ENCODE data around the gene CNEP1R1. TPM values are rescaled to one million over a fixed set of nuclear protein-coding genes. Genes with fewer than 3 reads are reported as not detected.

CNEP1R1 gene
- 19.1 TPM for polyA plus RNA-seq (2013, experiment 1 of 2)
- 19.2 TPM for polyA plus RNA-seq (2013, experiment 2 of 2)

GRCh38 chr16:50024684-50025536, at the start of gene CNEP1R1:
Gene CNEP1R1 (plus strand): TSS chr16:50025225. CDS start chr16:50025316, 91 bp downstream.
- H3K9me3 ChIP-seq (replicated peaks in 1 of 2; ENCODE audit: control insufficient read depth in 2 of 2, insufficient read depth in 1 of 2, low read depth in 1 of 2, low read length in 2 of 2): no peaks in the 10 kb centered on the region
- peak within 1 kb of the TSS; percentile 64 for H2BK15ac ChIP-seq (ENCODE audit: low read length)
- peak within 1 kb of the TSS; percentile 99 for H3K23ac ChIP-seq (ENCODE audit: low read depth, low read length, poor library complexity)
- no peak within 1 kb of the TSS for H4K91ac ChIP-seq (ENCODE audit: low read depth, low read length, poor library complexity)
- DNase-seq (ENCODE audit: low spot score): peak; percentile 97
- peaks cover 0 to 27% of the 10 kb centered on the region in 2 donors for H3K36me3 ChIP-seq (replicated peaks in 1 of 2; ENCODE audit: control insufficient read depth in 2 of 2, insufficient read depth in 2 of 2, low read length in 2 of 2)
- peak within 1 kb of the TSS; percentile 79 to 96 for H3K4me3 ChIP-seq (ENCODE audit: low read length in 2 of 2)
- no peak within 1 kb of the TSS for H4K8ac ChIP-seq (ENCODE audit: low read depth, low read length)
- H2BK120ac ChIP-seq (ENCODE audit: low read depth, low read length): no peak within 1 kb of the TSS
- H3K18ac ChIP-seq (ENCODE audit: low read length): peak within 1 kb of the TSS; percentile 91
- peak within 1 kb of the TSS; percentile 91 for H2AFZ ChIP-seq (ENCODE audit: low read length)
- H3K4me1 ChIP-seq (ENCODE audit: control insufficient read depth in 2 of 2, insufficient read depth in 1 of 2, low read depth in 1 of 2, low read length in 2 of 2): peaks cover 4 to 6% of the 10 kb centered on the region in 2 donors
- H3K14ac ChIP-seq (ENCODE audit: low read length): peak within 1 kb of the TSS; percentile 91
- H2BK12ac ChIP-seq (ENCODE audit: low read length): no peak within 1 kb of the TSS
- no peak within 1 kb of the TSS for H3K4ac ChIP-seq (ENCODE audit: low read length)
- WGBS, 2 donors (ENCODE audit: extremely low coverage in 2 of 2, insufficient read length in 2 of 2, insufficient replicate concordance in 1 of 2): no CpG with 5 or more reads among the region's 65 CpGs
- H3K27ac ChIP-seq (replicated peaks; ENCODE audit: low read length): peak within 1 kb of the TSS; percentile 25
- H2AK5ac ChIP-seq (ENCODE audit: low read depth, low read length): peak within 1 kb of the TSS; percentile 1
- H3K27me3 ChIP-seq (ENCODE audit: control insufficient read depth in 3 of 3, insufficient read depth in 3 of 3, low read depth in 1 of 3, low read length in 3 of 3): no peaks in the 10 kb centered on the region
- peak within 1 kb of the TSS; percentile 82 for H3K4me2 ChIP-seq (ENCODE audit: insufficient read depth, low read length, poor library complexity, severe bottlenecking)
- peak within 1 kb of the TSS; percentile 85 for H3K9ac ChIP-seq (ENCODE audit: low read depth, low read length, poor library complexity)
- peak within 1 kb of the TSS; percentile 87 for H2BK5ac ChIP-seq (ENCODE audit: low read length)
- peaks cover 9% of the 10 kb centered on the region for H3K79me1 ChIP-seq (ENCODE audit: low read depth, low read length)

- no peak overlapping the region for H2BK15ac ChIP-seq (ENCODE audit: low read length)
- H2AK5ac ChIP-seq (ENCODE audit: low read depth, low read length): no peak overlapping the region
- H3K36me3 ChIP-seq (replicated peaks in 1 of 2; ENCODE audit: control insufficient read depth in 2 of 2, insufficient read depth in 2 of 2, low read length in 2 of 2): no peaks in the 10 kb centered on the region
- no peak overlapping the region for H3K4me3 ChIP-seq (ENCODE audit: low read length in 2 of 2)
- no peak overlapping the region for H3K27ac ChIP-seq (replicated peaks; ENCODE audit: low read length)
- H2AFZ ChIP-seq (ENCODE audit: low read length): no peak overlapping the region
- H3K4me2 ChIP-seq (ENCODE audit: insufficient read depth, low read length, poor library complexity, severe bottlenecking): no peak overlapping the region
- H4K91ac ChIP-seq (ENCODE audit: low read depth, low read length, poor library complexity): no peak overlapping the region
- no peak overlapping the region for H2BK120ac ChIP-seq (ENCODE audit: low read depth, low read length)
- no peaks in the 10 kb centered on the region for H3K79me1 ChIP-seq (ENCODE audit: low read depth, low read length)
- no peak overlapping the region for H3K9ac ChIP-seq (ENCODE audit: low read depth, low read length, poor library complexity)
- no peak overlapping the region for H3K14ac ChIP-seq (ENCODE audit: low read length)
- DNase-seq (ENCODE audit: low spot score): no peak
- H3K9me3 ChIP-seq (replicated peaks in 1 of 2; ENCODE audit: control insufficient read depth in 2 of 2, insufficient read depth in 1 of 2, low read depth in 1 of 2, low read length in 2 of 2): peaks cover 0 to 2% of the 10 kb centered on the region in 2 donors
- H3K18ac ChIP-seq (ENCODE audit: low read length): no peak overlapping the region
- no peak overlapping the region for H2BK5ac ChIP-seq (ENCODE audit: low read length)
- no peaks in the 10 kb centered on the region for H3K4me1 ChIP-seq (ENCODE audit: control insufficient read depth in 2 of 2, insufficient read depth in 1 of 2, low read depth in 1 of 2, low read length in 2 of 2)
- peaks cover 0 to 6% (median 0%) of the 10 kb centered on the region in 3 experiments for H3K27me3 ChIP-seq (ENCODE audit: control insufficient read depth in 3 of 3, insufficient read depth in 3 of 3, low read depth in 1 of 3, low read length in 3 of 3)
- no peak overlapping the region for H2BK12ac ChIP-seq (ENCODE audit: low read length)
- H3K23ac ChIP-seq (ENCODE audit: low read depth, low read length, poor library complexity): no peak overlapping the region
- H4K8ac ChIP-seq (ENCODE audit: low read depth, low read length): no peak overlapping the region
- H3K4ac ChIP-seq (ENCODE audit: low read length): no peak overlapping the region
Measured at GRCh38 chr16:49977427-49977826, 47.6 kb upstream of the CNEP1R1 start.

GRCh38 chr16:49978569-49979326, 46.3 kb upstream of the CNEP1R1 start:
- Histone ChIP-seq H4K8ac (ENCODE audit: low read depth, low read length) (no peak overlapping the region), H3K4me3 (ENCODE audit: low read length in 2 of 2) (no peak overlapping the region), H3K9me3 (replicated peaks in 1 of 2; ENCODE audit: control insufficient read depth in 2 of 2, insufficient read depth in 1 of 2, low read depth in 1 of 2, low read length in 2 of 2) (peaks cover 0 to 2% of the 10 kb centered on the region in 2 donors), H3K9ac (ENCODE audit: low read depth, low read length, poor library complexity) (no peak overlapping the region), H3K27me3 (ENCODE audit: control insufficient read depth in 3 of 3, insufficient read depth in 3 of 3, low read depth in 1 of 3, low read length in 3 of 3) (peaks cover 0 to under 1% (median 0%) of the 10 kb centered on the region in 3 experiments), H3K27ac (replicated peaks; ENCODE audit: low read length) (no peak overlapping the region), H2BK5ac (ENCODE audit: low read length) (no peak overlapping the region), H3K79me1 (ENCODE audit: low read depth, low read length) (no peaks in the 10 kb centered on the region), H3K4ac (ENCODE audit: low read length) (no peak overlapping the region), H2BK12ac (ENCODE audit: low read length) (no peak overlapping the region), H3K4me1 (ENCODE audit: control insufficient read depth in 2 of 2, insufficient read depth in 1 of 2, low read depth in 1 of 2, low read length in 2 of 2) (no peaks in the 10 kb centered on the region), H3K23ac (ENCODE audit: low read depth, low read length, poor library complexity) (no peak overlapping the region), H3K36me3 (replicated peaks in 1 of 2; ENCODE audit: control insufficient read depth in 2 of 2, insufficient read depth in 2 of 2, low read length in 2 of 2) (no peaks in the 10 kb centered on the region), H2AK5ac (ENCODE audit: low read depth, low read length) (no peak overlapping the region), H3K14ac (ENCODE audit: low read length) (no peak overlapping the region), H3K18ac (ENCODE audit: low read length) (no peak overlapping the region), H2BK120ac (ENCODE audit: low read depth, low read length) (no peak overlapping the region), H2AFZ (ENCODE audit: low read length) (no peak overlapping the region), H4K91ac (ENCODE audit: low read depth, low read length, poor library complexity) (no peak overlapping the region), H3K4me2 (ENCODE audit: insufficient read depth, low read length, poor library complexity, severe bottlenecking) (no peak overlapping the region), H2BK15ac (ENCODE audit: low read length) (no peak overlapping the region)
- DNase-seq (ENCODE audit: low spot score): no peak
- WGBS, 2 donors (ENCODE audit: extremely low coverage in 2 of 2, insufficient read length in 2 of 2, insufficient replicate concordance in 1 of 2): 100% methylated on average over 5 of the region's 6 CpGs

GRCh38 chr16:49980166-49980565, 44.9 kb upstream of the CNEP1R1 start:
- Histone ChIP-seq H3K4me3 (ENCODE audit: low read length in 2 of 2) (no peak overlapping the region), H2BK5ac (ENCODE audit: low read length) (no peak overlapping the region), H3K27me3 (ENCODE audit: control insufficient read depth in 3 of 3, insufficient read depth in 3 of 3, low read depth in 1 of 3, low read length in 3 of 3) (no peaks in the 10 kb centered on the region), H4K8ac (ENCODE audit: low read depth, low read length) (no peak overlapping the region), H3K23ac (ENCODE audit: low read depth, low read length, poor library complexity) (no peak overlapping the region), H3K18ac (ENCODE audit: low read length) (no peak overlapping the region), H2BK12ac (ENCODE audit: low read length) (no peak overlapping the region), H2BK15ac (ENCODE audit: low read length) (no peak overlapping the region), H2AFZ (ENCODE audit: low read length) (no peak overlapping the region), H3K4me1 (ENCODE audit: control insufficient read depth in 2 of 2, insufficient read depth in 1 of 2, low read depth in 1 of 2, low read length in 2 of 2) (no peaks in the 10 kb centered on the region), H3K36me3 (replicated peaks in 1 of 2; ENCODE audit: control insufficient read depth in 2 of 2, insufficient read depth in 2 of 2, low read length in 2 of 2) (no peaks in the 10 kb centered on the region), H3K14ac (ENCODE audit: low read length) (no peak overlapping the region), H3K9me3 (replicated peaks in 1 of 2; ENCODE audit: control insufficient read depth in 2 of 2, insufficient read depth in 1 of 2, low read depth in 1 of 2, low read length in 2 of 2) (peaks cover 0 to 2% of the 10 kb centered on the region in 2 donors), H3K27ac (replicated peaks; ENCODE audit: low read length) (no peak overlapping the region), H2BK120ac (ENCODE audit: low read depth, low read length) (no peak overlapping the region), H2AK5ac (ENCODE audit: low read depth, low read length) (no peak overlapping the region), H3K9ac (ENCODE audit: low read depth, low read length, poor library complexity) (no peak overlapping the region), H3K79me1 (ENCODE audit: low read depth, low read length) (no peaks in the 10 kb centered on the region), H3K4ac (ENCODE audit: low read length) (no peak overlapping the region), H4K91ac (ENCODE audit: low read depth, low read length, poor library complexity) (no peak overlapping the region), H3K4me2 (ENCODE audit: insufficient read depth, low read length, poor library complexity, severe bottlenecking) (no peak overlapping the region)
- no CpG with 5 or more reads among the region's 3 CpGs for WGBS, 2 donors (ENCODE audit: extremely low coverage in 2 of 2, insufficient read length in 2 of 2, insufficient replicate concordance in 1 of 2)
- no peak for DNase-seq (ENCODE audit: low spot score)
